Liver (tissue), 9 donors: ENCODE data around the gene KCNIP4. TPM values are rescaled to one million over a fixed set of nuclear protein-coding genes. Genes with fewer than 3 reads are reported as not detected.

Source experiments
- DNase-seq: peaks from one replicate; pipeline ENCODE4 v3.0.0-alpha.2; 2017; ENCODE audit warnings: low spot score
- H3K27ac ChIP-seq, 2 donors: one replicate each; pipeline ENCODE4 v1.7.0; 2013; ENCODE audit warnings: inconsistent platforms in 2 of 2, low read length in 2 of 2, control low read depth in 1 of 2, low read depth in 1 of 2, mild to moderate bottlenecking in 1 of 2
- H3K27me3 ChIP-seq, 4 donors: one replicate each; pipeline versions ENCODE4 v1.6.1 to v1.7.0; 2013; ENCODE audit warnings: low read length in 3 of 4, inconsistent platforms in 1 of 4, mild to moderate bottlenecking in 1 of 4, moderate library complexity in 1 of 4; ENCODE audit not compliant: control insufficient read depth in 4 of 4, insufficient read depth in 4 of 4
- H3K36me3 ChIP-seq, 4 donors: one replicate each; pipeline versions ENCODE4 v1.6.1 to v1.7.0; 2013; ENCODE audit warnings: low read length in 3 of 4, mild to moderate bottlenecking in 3 of 4, low read depth in 1 of 4, moderate library complexity in 1 of 4; ENCODE audit not compliant: control insufficient read depth in 4 of 4, insufficient read depth in 3 of 4
- H3K4me1 ChIP-seq, 4 donors: one replicate each; pipeline versions ENCODE4 v1.6.1 to v1.7.0; 2013; ENCODE audit warnings: low read length in 3 of 4, mild to moderate bottlenecking in 3 of 4, moderate library complexity in 1 of 4; ENCODE audit not compliant: control insufficient read depth in 4 of 4, insufficient read depth in 4 of 4
- H3K4me3 ChIP-seq, 3 donors: one replicate each; pipeline versions ENCODE4 v1.6.1 to v1.7.0; 2013; ENCODE audit warnings: low read length in 3 of 3, control low read depth in 1 of 3, low read depth in 1 of 3, mild to moderate bottlenecking in 1 of 3
- H3K9ac ChIP-seq, 2 donors: one replicate each; pipeline ENCODE4 v1.7.0; 2013; ENCODE audit warnings: low read length in 2 of 2, mild to moderate bottlenecking in 2 of 2, moderate library complexity in 2 of 2, control low read depth in 1 of 2, low read depth in 1 of 2
- H3K9me3 ChIP-seq, 4 donors: one replicate each; pipeline versions ENCODE4 v1.6.1 to v1.7.0; 2013; ENCODE audit warnings: low read length in 3 of 4; ENCODE audit not compliant: control insufficient read depth in 4 of 4
- ATF3 ChIP-seq: IDR thresholded peaks from 2 replicates; pipeline ENCODE4 v1.6.1; 2016; ENCODE audit warnings: antibody characterized with exemption
- CTCF ChIP-seq: fragments of 150-350 bp; IDR thresholded peaks from 2 replicates; pipeline ENCODE4 v1.5.1; 2017; ENCODE audit warnings: improper control_type of control experiment, low read depth, low read length; ENCODE audit not compliant: missing input control
- EGR1 ChIP-seq, 2 donors: IDR thresholded peaks; 2 replicates each; pipeline ENCODE4 v1.6.1; 2016 to 2018; ENCODE audit warnings: antibody characterized with exemption in 2 of 2, low read depth in 2 of 2
- FOXA1 ChIP-seq: IDR thresholded peaks from 2 replicates; pipeline ENCODE4 v1.6.1; 2016; ENCODE audit warnings: antibody characterized with exemption
- FOXA2 ChIP-seq: IDR thresholded peaks from 2 replicates; pipeline ENCODE4 v1.6.1; 2016; ENCODE audit warnings: antibody characterized with exemption
- GABPA ChIP-seq, 2 donors: IDR thresholded peaks in 1 of 2; conservative IDR thresholded peaks in 1 of 2; 2 replicates each; pipeline ENCODE4 v1.6.1; 2016; ENCODE audit warnings: antibody characterized with exemption in 2 of 2, mild to moderate bottlenecking in 1 of 2, moderate library complexity in 1 of 2
- HNF4A ChIP-seq, 2 donors: conservative IDR thresholded peaks; 2 replicates each; pipeline ENCODE4 v1.6.1; 2016; ENCODE audit warnings: antibody characterized with exemption in 2 of 2, mild to moderate bottlenecking in 2 of 2
- HNF4G ChIP-seq: IDR thresholded peaks from 2 replicates; pipeline ENCODE4 v1.6.1; 2016; ENCODE audit warnings: antibody characterized with exemption
- JUND ChIP-seq, 2 donors: IDR thresholded peaks; 2 replicates each; pipeline ENCODE4 v1.6.1; 2016; ENCODE audit warnings: antibody characterized with exemption in 2 of 2
- MAX ChIP-seq: IDR thresholded peaks from 2 replicates; pipeline ENCODE4 v1.6.1; 2016; ENCODE audit warnings: antibody characterized with exemption
- NR2F2 ChIP-seq: IDR thresholded peaks from 2 replicates; pipeline ENCODE4 v1.6.1; 2016; ENCODE audit warnings: antibody characterized with exemption
- RAD21 ChIP-seq, 2 donors: IDR thresholded peaks; 2 replicates each; pipeline ENCODE4 v1.6.1; 2016; ENCODE audit warnings: antibody characterized with exemption in 2 of 2, mild to moderate bottlenecking in 2 of 2
- REST ChIP-seq: IDR thresholded peaks from 2 replicates; pipeline ENCODE4 v1.6.1; 2016; ENCODE audit warnings: antibody characterized with exemption, mild to moderate bottlenecking
- RXRA ChIP-seq, 2 donors: IDR thresholded peaks; 2 replicates each; pipeline ENCODE4 v1.6.1; 2017 to 2018; ENCODE audit warnings: antibody characterized with exemption in 2 of 2, mild to moderate bottlenecking in 1 of 2
- SP1 ChIP-seq: IDR thresholded peaks from 2 replicates; pipeline ENCODE4 v1.6.1; 2018; ENCODE audit warnings: antibody characterized with exemption, mild to moderate bottlenecking
- TAF1 ChIP-seq: conservative IDR thresholded peaks from 2 replicates; pipeline ENCODE4 v1.6.1; 2016; ENCODE audit warnings: antibody characterized with exemption, mild to moderate bottlenecking
- YY1 ChIP-seq: IDR thresholded peaks from 2 replicates; pipeline ENCODE4 v1.6.1; 2016; ENCODE audit warnings: antibody characterized with exemption, mild to moderate bottlenecking
- ZBTB33 ChIP-seq: IDR thresholded peaks from 2 replicates; pipeline ENCODE4 v1.6.1; 2016; ENCODE audit warnings: antibody characterized with exemption
- WGBS: extraction: QIAGEN DNeasy Blood & Tissue Kit; methylation state at CpG from one replicate; pipeline ENCODE4 v1.1.7; 2013; 5-methylcytosine and 5-hydroxymethylcytosine counted together
- polyA plus RNA-seq, 2 donors: library from polyadenylated mRNA; stranded (reverse) in 1 of 2; unstranded in 1 of 2; fragments of 200-250 nt in 1 of 2; fragments of >200 nt in 1 of 2; fragmentation: Nextera tagmentation in 1 of 2; extraction: Ambion mirVana in 1 of 2; gene quantifications; one replicate each; pipeline versions ENCODE4 v1.2.1 to v1.2.3, GENCODE V29; 2013 to 2015
- total RNA-seq, 2 donors: library from RNA; depleted of rRNA; stranded (reverse); fragments of >200 nt; gene quantifications; one replicate each; pipeline ENCODE4 v1.2.3, GENCODE V29; 2014
- donor health status: healthy.
- donor health status: healthy.
- donor health status: healthy.
- donor health status: healthy.
- donor health status: healthy.

Gene KCNIP4
- total and polyA plus RNA-seq, 4 donors = 0.08 to 0.14 TPM; not detected in 2

GRCh38 chr4:21451032-21451431, 497.5 kb downstream of the KCNIP4 start:
- Histone ChIP-seq H3K27ac (no peak overlapping the region), H3K27me3 (peaks cover 0 to 6% (median 0%) of the 10 kb centered on the region in 4 donors), H3K9ac (no peak overlapping the region), H3K36me3 (no peaks in the 10 kb centered on the region), H3K9me3 (no peaks in the 10 kb centered on the region), H3K4me1 (no peaks in the 10 kb centered on the region), H3K4me3 (no peak overlapping the region)
- WGBS = 41% methylated on average over 1 of the region's 1 CpG
- TF ChIP-seq JUND (IDR thresholded peaks at IDR 0.05) (no peak), HNF4G (no peak), RAD21 (IDR thresholded peaks at IDR 0.05) (no peak), FOXA2 (no peak), ZBTB33 (no peak), FOXA1 (no peak), MAX (no peak)
- no peak for DNase-seq

- H3K27me3 ChIP-seq = peaks cover 0 to 5% (median 0%) of the 10 kb centered on the region in 4 donors
- no peak overlapping the region for H3K9ac ChIP-seq
- H3K36me3 ChIP-seq = no peaks in the 10 kb centered on the region
- H3K9me3 ChIP-seq = no peaks in the 10 kb centered on the region
- no peaks in the 10 kb centered on the region for H3K4me1 ChIP-seq
- DNase-seq = no peak
- no peak overlapping the region for H3K27ac ChIP-seq
- TF ChIP-seq RXRA (IDR thresholded peaks at IDR 0.05) (no peak), SP1 (no peak), HNF4A (conservative IDR thresholded peaks at IDR 0.05) (no peak), YY1 (no peak), JUND (IDR thresholded peaks at IDR 0.05) (no peak), GABPA (IDR thresholded peaks at IDR 0.05 in 1 of 2, conservative IDR thresholded peaks at IDR 0.05 in 1 of 2) (no peak), TAF1 (no peak), ATF3 (no peak), HNF4G (no peak), RAD21 (IDR thresholded peaks at IDR 0.05) (no peak), FOXA2 (no peak)
- H3K4me3 ChIP-seq = no peak overlapping the region
- 32% methylated on average over 4 of the region's 4 CpGs for WGBS
Observed at GRCh38 chr4:21450331-21450730, 498.2 kb downstream of the KCNIP4 start.

- Histone ChIP-seq H3K4me1 (no peaks in the 10 kb centered on the region), H3K27ac (no peak overlapping the region), H3K9ac (no peak overlapping the region), H3K27me3 (no peaks in the 10 kb centered on the region), H3K9me3 (no peaks in the 10 kb centered on the region), H3K36me3 (no peaks in the 10 kb centered on the region), H3K4me3 (no peak overlapping the region)
- no peak for DNase-seq
- TF ChIP-seq FOXA1 (no peak), HNF4A (conservative IDR thresholded peaks at IDR 0.05) (no peak), YY1 (no peak), RXRA (IDR thresholded peaks at IDR 0.05) (no peak), GABPA (IDR thresholded peaks at IDR 0.05 in 1 of 2, conservative IDR thresholded peaks at IDR 0.05 in 1 of 2) (no peak), REST (no peak), TAF1 (no peak), SP1 (no peak), NR2F2 (no peak), RAD21 (IDR thresholded peaks at IDR 0.05) (no peak), CTCF (no peak), EGR1 (IDR thresholded peaks at IDR 0.05; ENCODE audit: low read depth in 2 of 2) (no peak), JUND (IDR thresholded peaks at IDR 0.05) (no peak), FOXA2 (no peak), ATF3 (no peak), MAX (no peak)
Observed at GRCh38 chr4:21447301-21448054, 501.1 kb downstream of the KCNIP4 start.
